Urinary bladder (tissue), 4 donors: ENCODE measurements around the gene GPR132. TPM values are rescaled to one million over a fixed set of nuclear protein-coding genes. Genes with fewer than 3 reads are reported as not detected.
"Not testable (repeated sequence)": the region's sequence is repeated elsewhere in the genome, so short reads cannot be mapped to it uniquely, and the experiment has no call there.

Source experiments
- DNase-seq: peaks from one replicate; pipeline ENCODE4 v3.0.0-alpha.2; 2015; ENCODE audit errors: extremely low spot score
- H3K27ac ChIP-seq: one replicate; pipeline ENCODE4 v1.5.1; 2013; ENCODE audit warnings: low read depth, mild to moderate bottlenecking, moderate library complexity
- H3K36me3 ChIP-seq: one replicate; pipeline ENCODE4 v1.6.1; 2013; ENCODE audit warnings: mild to moderate bottlenecking, moderate library complexity; ENCODE audit not compliant: insufficient read depth
- H3K4me1 ChIP-seq: one replicate; pipeline ENCODE4 v1.6.1; 2013; ENCODE audit warnings: mild to moderate bottlenecking, moderate library complexity; ENCODE audit not compliant: insufficient read depth
- H3K4me3 ChIP-seq: one replicate; pipeline ENCODE4 v1.5.1; 2013; ENCODE audit warnings: low read depth, low read length
- WGBS: extraction: QIAGEN DNeasy Blood & Tissue Kit; methylation state at CpG from one replicate; pipeline ENCODE4 v1.1.7; 2013; 5-methylcytosine and 5-hydroxymethylcytosine counted together
- polyA plus RNA-seq: library from polyadenylated mRNA; stranded (reverse); fragments of 200-250 nt; gene quantifications from one replicate; pipeline ENCODE4 v1.2.3, GENCODE V29; 2013
- total RNA-seq: library from RNA; depleted of rRNA; stranded (reverse); fragments of >200 nt; gene quantifications from one replicate; pipeline ENCODE4 v1.2.3, GENCODE V29; 2014
- donor health status: healthy with polysubstance abuse.
- donor health status: healthy.

Gene GPR132
- total and polyA plus RNA-seq, 2 donors: 1.3 to 1.7 TPM

- under 1% methylated on average over 60 of the region's 60 CpGs for WGBS
- Histone ChIP-seq H3K36me3 (no peaks in the 10 kb centered on the region), H3K4me3 (peak overlapping the region; percentile 41), H3K4me1 (no peaks in the 10 kb centered on the region), H3K27ac (peak overlapping the region; percentile 76)
- DNase-seq: no peak
These were observed 22.2 kb upstream of the GPR132 start for GRCh38 chr14:105087308-105087962.

- peak overlapping the region; percentile 41 for H3K4me3 ChIP-seq
- no peak for DNase-seq
- H3K27ac ChIP-seq: peak overlapping the region; percentile 76
- H3K36me3 ChIP-seq: no peaks in the 10 kb centered on the region
- no peaks in the 10 kb centered on the region for H3K4me1 ChIP-seq
- WGBS: under 1% methylated on average over 45 of the region's 45 CpGs
These were observed 21.6 kb upstream of the GPR132 start for GRCh38 chr14:105086833-105087307.

GRCh38 chr14:105085766-105086165, 20.5 kb upstream of the GPR132 start:
- DNase-seq: no peak
- no peak overlapping the region for H3K4me3 ChIP-seq
- whole genome bisulfite sequencing: 74% methylated on average over 5 of the region's 5 CpGs

GRCh38 chr14:105084741-105085571, 19.7 kb upstream of the GPR132 start:
- H3K4me3 ChIP-seq: no peak overlapping the region
- no peak for DNase-seq
- H3K4me1 ChIP-seq: no peaks in the 10 kb centered on the region
- 85% methylated on average over 14 of the region's 14 CpGs for WGBS
- H3K36me3 ChIP-seq: no peaks in the 10 kb centered on the region
- no peak overlapping the region for H3K27ac ChIP-seq

More at GRCh38 chr14:105085766-105086165, 20.5 kb upstream of the GPR132 start:
- Histone ChIP-seq H3K4me1 (no peaks in the 10 kb centered on the region), H3K27ac (no peak overlapping the region), H3K36me3 (no peaks in the 10 kb centered on the region)

GRCh38 chr14:105083926-105084685, 18.9 kb upstream of the GPR132 start:
- no peak overlapping the region for H3K27ac ChIP-seq
- H3K36me3 ChIP-seq: no peaks in the 10 kb centered on the region
- no peaks in the 10 kb centered on the region for H3K4me1 ChIP-seq
- 69% methylated on average over 4 of the region's 4 CpGs for WGBS
- no peak overlapping the region for H3K4me3 ChIP-seq
- no peak for DNase-seq

- no peak overlapping the region for H3K4me3 ChIP-seq
- H3K27ac ChIP-seq: no peak overlapping the region
- DNase-seq: no peak
- 94% methylated on average over 1 of the region's 1 CpG for WGBS
- no peaks in the 10 kb centered on the region for H3K36me3 ChIP-seq
- H3K4me1 ChIP-seq: no peaks in the 10 kb centered on the region
These were observed 17.5 kb upstream of the GPR132 start for GRCh38 chr14:105082703-105083102.

GRCh38 chr14:105081473-105081872, 16.2 kb upstream of the GPR132 start:
- H3K4me3 ChIP-seq, H3K36me3 ChIP-seq, DNase-seq, H3K4me1 ChIP-seq, H3K27ac ChIP-seq: not testable (repeated sequence)
- WGBS: 78% methylated on average over 8 of the region's 8 CpGs

- H3K4me3 ChIP-seq: no peak overlapping the region
- WGBS: 90% methylated on average over 17 of the region's 17 CpGs
- DNase-seq: no peak
- no peak overlapping the region for H3K27ac ChIP-seq
- no peaks in the 10 kb centered on the region for H3K4me1 ChIP-seq
- H3K36me3 ChIP-seq: no peaks in the 10 kb centered on the region
These were observed 14.9 kb upstream of the GPR132 start for GRCh38 chr14:105080161-105080560.

- Histone ChIP-seq H3K4me1 (no peaks in the 10 kb centered on the region), H3K27ac (no peak overlapping the region), H3K4me3 (no peak overlapping the region), H3K36me3 (no peaks in the 10 kb centered on the region)
- no peak for DNase-seq
- WGBS: 84% methylated on average over 1 of the region's 1 CpG
These were observed 13.1 kb upstream of the GPR132 start for GRCh38 chr14:105078294-105078693.

GRCh38 chr14:105077649-105077995, 12.4 kb upstream of the GPR132 start:
- no peaks in the 10 kb centered on the region for H3K36me3 ChIP-seq
- no peak for DNase-seq
- no peak overlapping the region for H3K4me3 ChIP-seq
- H3K27ac ChIP-seq: no peak overlapping the region
- no peaks in the 10 kb centered on the region for H3K4me1 ChIP-seq
- WGBS: 68% methylated on average over 8 of the region's 8 CpGs

GRCh38 chr14:105076805-105077648, 11.8 kb upstream of the GPR132 start:
- DNase-seq: no peak
- WGBS: 70% methylated on average over 18 of the region's 18 CpGs
- Histone ChIP-seq H3K27ac (no peak overlapping the region), H3K36me3 (no peaks in the 10 kb centered on the region), H3K4me1 (no peaks in the 10 kb centered on the region), H3K4me3 (no peak overlapping the region)

- Histone ChIP-seq H3K4me1 (no peaks in the 10 kb centered on the region), H3K4me3 (no peak overlapping the region), H3K36me3 (no peaks in the 10 kb centered on the region), H3K27ac (no peak overlapping the region)
- DNase-seq: no peak
- 76% methylated on average over 16 of the region's 16 CpGs for WGBS
These were observed 11.1 kb upstream of the GPR132 start for GRCh38 chr14:105076296-105076804.
